GM19452 (cell line): ENCODE measurements around the gene MYOZ1.
A peak's percentile ranks its signal among the peaks of the same experiment; 100 is the strongest.
"Not testable (repeated sequence)": the region's sequence is repeated elsewhere in the genome, so short reads cannot be mapped to it uniquely, and the experiment has no call there.

Source experiments
- ATAC-seq: cut with Tn5 transposase; IDR thresholded peaks from one replicate; pipeline ENCODE4 v1.9.1; 2021; ENCODE audit not compliant: unreplicated experiment

The MYOZ1 gene

DNA sequence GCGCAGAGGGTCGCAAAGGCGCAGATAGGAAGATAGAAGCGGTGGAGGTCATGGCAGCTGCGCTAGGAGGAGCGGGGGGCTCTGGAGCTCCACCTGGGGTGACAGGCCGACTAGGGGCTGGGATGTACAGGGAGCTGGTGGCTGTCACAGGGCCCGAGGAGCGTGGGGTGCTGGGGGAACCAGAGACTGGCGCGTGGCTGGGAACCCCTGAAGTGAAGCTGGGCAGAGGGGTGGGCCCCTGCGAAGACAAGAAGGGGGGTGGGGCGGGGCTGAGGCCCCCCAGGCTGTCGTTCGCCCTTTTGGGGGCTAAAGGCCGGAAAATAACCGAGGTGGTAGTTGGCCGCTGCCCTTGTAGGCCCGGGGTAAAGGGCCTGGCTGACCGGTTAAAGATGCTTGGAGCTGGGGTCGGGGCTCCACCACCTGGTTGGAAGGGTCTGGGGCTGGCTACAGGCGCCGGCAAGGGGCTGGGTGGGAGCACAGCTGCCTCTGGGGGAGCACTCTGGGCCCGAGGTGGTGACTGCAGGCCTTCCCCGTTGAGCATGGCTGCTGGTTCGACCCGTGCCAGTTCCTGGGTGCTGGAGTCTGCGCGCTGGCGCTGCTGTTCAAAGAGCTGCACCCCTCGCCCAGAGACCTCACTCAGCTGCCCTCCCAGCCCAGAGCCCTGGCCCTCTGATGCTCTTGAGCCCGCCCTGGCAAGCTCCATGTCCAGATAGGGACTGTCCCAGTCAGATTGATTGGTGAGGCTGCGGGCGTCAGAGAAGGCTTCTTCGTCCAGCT is 6.8 kb upstream of the MYOZ1 start:
- ATAC-seq = no peak

DNA sequence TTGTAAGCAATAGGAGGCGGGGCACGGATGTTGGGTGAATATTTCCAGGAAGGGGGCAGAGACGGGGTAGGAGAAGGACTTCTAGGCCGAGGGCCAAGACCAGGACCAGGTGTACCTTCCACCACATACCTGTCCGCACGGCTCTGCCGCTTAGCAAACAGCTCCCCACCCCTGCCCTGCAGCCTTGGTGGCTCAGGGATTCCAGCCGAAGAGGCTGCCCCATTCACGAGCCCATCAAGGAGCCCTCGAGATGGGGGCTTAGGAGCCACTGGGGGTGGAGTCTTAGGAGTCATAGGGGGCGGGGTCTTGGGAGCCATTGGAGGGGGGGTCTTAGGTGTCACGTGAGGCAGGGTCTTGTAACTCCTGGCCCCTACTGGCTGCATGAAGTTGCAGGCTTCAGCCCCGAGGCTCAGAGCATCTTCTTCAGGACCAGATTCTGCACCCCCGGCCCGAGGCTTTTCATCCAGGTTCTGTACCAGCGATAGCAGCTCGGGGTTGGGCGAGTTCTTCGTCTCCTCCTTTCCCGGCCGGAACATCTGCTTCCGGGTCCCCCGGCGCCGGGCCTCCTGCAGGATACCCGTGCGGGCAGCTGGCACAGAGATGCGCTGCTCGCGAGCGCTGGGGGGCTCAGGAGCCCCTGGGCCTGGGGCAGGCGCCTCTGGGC is 6.1 kb upstream of the MYOZ1 start:
- ATAC-seq = no peak

DNA sequence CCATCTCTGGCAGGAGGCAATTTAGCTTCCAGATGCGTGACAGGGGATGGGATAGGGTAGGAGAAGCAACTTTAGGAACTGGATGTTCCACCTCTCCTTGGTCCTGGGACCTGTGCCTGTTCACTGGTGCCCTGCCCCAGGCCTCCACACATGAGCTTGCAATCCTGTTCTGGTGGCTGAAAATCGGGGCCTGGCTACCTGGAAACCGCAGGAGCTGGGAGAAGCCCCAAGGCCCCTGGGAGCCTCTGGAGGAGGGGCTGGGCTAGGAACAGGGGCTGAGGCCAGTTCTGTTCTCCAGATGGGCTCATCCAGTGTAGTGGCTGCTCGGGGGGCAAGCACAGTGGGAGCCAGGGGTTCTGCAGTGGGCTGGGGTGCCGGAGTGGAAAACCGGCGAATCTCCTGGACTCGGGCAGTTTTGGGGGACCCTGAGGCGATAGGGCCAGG is 5.3 kb upstream of the MYOZ1 start:
- ATAC-seq = no peak

DNA sequence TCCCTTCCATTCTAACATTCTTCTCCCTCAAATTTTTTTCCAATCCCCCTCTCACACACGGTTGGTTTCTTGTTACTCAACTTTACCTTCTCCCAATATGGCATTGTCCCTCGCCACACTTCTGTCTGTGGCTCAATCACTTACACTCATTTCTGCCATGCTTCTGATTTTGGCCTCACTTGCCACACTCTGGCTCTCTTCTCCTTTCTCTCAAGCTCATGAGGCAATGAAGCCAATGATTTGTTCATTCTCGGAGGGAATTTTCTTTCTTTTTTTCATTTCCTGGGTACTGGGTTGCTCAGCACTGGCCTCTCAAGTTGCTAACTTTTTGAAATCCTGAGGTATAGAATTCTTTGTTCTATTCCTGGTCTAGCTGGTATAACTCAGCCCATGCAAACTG is 4.0 kb upstream of the MYOZ1 start:
- ATAC-seq = no peak

DNA sequence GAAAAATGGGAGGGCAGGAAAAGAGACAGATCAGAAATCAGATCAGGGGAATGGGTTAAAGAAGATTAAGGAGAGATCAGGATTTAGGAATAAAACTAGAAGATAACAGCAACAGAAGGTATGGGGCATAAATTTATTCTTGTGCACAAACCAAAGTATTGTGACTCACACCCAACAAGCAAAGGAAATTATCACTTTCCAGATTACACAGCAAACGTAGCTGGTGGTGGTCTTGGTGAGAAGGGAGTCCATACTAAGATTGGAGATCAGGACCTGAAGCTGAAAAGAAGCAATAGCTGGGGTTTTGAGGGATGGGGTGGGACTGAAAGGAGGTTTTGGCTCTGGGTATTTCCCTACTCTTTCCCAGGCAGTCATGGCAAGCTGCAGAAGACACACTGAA is 3.5 kb upstream of the MYOZ1 start:
- no peak for ATAC-seq

DNA sequence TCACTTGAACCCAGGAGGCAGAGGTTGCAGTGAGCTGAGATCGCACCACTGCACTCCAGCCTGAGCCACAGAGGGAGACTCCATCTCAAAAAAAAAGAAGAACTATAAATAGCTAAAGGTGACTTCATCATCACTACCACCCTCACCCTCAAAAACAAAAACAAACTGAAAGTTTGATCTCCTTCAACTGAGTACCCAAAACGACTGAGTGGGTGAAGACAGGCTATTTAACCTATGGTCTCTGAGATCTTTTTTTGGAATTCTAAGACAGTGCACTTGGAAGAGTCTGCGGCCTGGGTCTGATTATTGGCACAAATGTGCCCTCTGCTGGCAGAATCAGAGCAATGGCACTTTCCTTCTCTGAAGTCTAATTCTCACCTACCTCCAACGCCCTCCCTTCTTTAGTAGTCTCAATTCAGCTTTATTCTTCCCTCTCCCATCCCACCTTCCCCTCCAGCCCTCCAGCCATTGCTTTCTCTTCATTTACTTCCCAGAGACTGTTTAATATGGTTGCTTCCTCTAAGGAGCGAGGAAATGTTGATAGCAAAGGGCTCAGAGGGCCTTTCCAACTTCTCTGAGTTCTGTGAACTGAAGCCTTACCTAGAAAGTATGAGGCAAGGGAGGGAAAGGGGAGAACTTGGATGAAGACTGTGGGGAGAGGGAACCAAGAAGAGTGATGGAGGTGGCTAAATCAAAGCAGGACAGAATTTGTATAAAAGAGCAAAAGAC is 2.9 kb upstream of the MYOZ1 start:
- no peak for ATAC-seq

DNA sequence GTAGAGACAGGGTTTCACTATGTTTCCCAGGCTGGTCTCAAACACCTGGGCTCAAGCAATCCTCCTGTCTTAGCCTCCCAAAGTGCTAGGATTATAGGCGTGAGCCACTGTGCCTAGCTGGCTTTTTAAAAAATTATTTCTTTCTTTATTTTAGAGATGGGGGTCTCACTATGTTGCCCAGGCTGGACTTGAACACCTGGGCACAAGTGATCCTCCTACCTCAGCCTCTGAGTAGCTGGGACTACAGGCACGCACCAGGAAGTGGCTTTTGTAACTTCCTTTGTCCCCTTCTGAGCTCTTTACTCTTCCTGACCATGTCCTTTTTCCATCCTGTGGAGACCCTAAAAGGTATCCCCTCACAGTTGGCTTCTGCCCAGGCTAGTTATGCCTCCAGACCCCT is 2.1 kb upstream of the MYOZ1 start:
- no peak for ATAC-seq

DNA sequence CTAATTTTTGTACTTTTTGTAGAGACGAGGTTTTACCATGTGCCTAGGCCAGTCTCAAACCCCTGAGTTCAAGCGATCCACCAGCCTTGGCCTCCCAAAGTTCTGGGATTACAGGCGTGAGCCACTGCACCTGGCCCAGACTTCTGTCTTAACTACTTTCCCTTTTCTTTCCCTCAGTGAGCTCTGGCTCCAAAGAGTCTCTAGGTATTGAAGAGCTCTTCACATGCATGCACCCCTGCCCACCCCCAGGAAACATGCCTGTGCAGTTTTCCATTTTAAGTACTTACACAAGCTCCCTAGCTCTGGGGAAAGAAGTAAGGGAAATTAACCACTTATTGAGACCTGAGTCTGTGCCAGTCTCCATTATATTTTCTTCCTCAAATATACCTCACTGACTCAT is 2.0 kb downstream of the MYOZ1 start:
- no peak for ATAC-seq

DNA sequence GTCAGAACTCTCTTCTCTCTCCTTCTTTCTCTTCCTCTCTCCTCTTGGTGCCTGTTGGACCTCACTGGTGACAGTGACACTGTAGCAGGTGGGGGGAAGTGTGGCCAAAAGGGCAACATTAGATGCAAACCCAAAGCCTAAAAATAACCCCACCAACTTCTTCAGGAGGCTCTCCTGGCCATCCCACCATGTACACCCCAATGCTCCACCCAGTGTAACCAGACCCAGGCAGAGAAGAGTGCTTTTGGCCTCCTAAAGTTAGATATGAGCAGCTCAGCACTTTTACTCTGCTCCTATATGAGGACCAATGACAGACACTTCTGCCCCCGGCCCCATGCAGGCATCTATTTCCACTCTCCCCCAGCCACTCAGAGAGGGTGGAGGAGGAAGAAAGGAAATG is 5.5 kb downstream of the MYOZ1 start:
- ATAC-seq = no peak

DNA sequence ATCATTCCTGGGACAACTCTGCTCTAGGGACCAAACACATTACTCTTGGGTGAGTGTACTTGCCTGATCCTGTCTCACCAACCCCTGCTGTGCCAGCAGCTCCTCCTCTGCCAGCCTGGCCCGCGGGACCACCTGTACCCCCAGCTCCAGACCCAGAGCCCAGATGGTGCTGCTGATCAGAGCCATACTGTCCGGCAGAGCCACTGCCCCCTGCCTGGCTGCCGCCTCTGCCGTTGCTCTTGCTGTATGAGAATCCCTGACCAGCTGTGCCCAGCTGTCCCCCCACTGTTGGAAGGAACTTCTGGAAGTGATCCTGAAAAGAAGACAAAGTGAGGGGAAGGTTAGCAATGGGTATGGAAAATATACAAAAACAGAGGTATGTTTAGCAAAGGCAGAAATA is 6.9 kb downstream of the MYOZ1 start:
- no peak for ATAC-seq

DNA sequence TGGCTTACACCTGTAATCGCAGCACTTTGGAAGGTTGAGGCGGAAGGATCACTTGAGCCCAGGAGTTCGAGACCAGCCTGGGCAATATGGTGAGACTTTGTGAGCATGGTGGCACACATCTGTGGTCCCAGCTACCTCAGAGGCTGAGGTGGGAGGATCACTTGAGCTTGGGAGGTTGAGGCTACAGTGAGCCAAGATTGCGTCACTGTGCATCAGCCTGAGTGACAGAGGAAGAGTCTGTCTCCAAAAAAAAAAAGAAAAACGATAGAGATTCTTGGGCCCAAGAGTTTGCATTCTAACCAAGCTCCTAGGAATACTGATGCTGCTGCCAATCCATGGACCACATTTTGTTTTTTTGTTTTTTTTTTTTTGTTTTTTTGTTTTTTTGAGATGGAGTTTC is 12.1 kb downstream of the MYOZ1 start:
- ATAC-seq = no peak

DNA sequence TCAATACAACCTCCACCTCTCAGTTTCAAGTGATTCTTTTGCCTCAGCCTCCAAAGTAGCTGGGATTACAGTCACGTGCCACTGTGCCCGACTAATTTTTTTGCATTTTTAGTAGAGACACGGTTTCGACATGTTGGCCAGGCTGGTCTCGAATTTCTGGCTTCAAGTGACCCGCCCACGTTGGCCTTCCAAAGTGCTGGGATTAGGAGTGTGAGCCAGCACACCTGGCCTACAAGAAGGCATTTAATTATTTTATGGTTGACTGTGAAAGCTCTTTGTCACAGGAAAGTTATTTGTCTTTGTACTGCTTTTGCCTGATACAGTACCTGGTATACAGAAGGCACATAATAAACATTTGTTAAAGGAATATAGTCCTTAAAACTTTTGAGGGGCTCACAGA is 12.9 kb downstream of the MYOZ1 start:
- no peak for ATAC-seq

DNA sequence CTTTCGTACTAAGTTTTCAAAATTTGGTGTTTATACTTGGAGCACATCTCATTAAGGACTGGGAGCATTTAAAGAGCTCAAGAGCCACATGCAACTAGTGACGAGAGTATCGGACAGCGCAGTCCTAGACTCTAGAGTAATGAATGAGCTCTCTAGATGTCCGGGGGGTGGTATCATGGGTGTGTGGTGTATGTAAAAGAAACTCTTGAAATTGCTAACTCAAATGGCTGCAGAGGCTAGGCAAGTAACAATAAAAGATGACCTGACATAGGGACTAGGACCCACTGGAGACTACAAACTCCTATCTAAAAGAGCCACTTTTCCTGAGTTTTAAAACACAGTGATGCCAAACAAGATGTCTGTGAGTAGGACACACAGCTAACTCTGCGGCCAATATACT is 14.0 kb downstream of the MYOZ1 start:
- no peak for ATAC-seq

DNA sequence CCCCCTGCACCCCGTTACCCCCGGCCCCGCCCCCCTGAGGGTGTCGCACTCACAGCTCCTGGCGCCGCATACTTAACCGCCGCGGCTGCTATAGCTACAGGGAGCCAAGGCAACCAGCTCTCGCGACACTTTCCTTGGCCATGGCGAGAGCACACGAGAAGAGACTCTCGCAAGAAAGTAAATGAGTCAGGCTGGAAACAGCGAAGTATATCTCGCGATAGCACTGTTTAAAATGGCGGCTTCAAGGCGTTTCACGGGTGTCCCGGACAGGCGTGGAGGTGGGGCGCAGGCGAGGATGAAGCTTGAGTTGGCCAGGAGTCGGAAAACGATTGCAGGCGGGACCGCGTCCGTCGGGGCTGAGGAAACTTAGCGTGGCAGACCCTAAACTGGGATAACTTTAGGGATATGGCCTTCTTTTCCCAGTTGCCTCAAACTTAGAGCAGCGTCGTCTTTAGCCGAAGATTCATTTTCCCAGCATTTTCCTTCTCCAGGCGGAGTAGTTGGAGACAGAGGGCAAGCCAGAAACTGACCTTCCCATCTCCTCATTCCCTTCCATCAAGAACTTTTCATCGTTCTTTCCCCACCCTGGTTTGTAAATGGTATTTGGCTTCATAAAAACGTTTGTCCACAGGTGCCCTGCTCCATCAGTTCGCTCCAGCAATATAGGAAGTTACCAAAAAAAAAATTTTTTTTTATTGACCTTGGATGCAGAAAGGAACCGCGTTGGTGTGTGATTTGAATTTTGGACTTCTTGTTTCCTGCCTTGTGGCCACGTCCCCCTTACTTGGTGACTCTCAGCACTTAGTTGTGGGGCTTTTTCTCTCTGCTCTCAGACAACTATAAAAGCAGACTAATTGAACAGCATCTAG is 15.2 kb downstream of the MYOZ1 start:
- peak; percentile 98 for ATAC-seq

DNA sequence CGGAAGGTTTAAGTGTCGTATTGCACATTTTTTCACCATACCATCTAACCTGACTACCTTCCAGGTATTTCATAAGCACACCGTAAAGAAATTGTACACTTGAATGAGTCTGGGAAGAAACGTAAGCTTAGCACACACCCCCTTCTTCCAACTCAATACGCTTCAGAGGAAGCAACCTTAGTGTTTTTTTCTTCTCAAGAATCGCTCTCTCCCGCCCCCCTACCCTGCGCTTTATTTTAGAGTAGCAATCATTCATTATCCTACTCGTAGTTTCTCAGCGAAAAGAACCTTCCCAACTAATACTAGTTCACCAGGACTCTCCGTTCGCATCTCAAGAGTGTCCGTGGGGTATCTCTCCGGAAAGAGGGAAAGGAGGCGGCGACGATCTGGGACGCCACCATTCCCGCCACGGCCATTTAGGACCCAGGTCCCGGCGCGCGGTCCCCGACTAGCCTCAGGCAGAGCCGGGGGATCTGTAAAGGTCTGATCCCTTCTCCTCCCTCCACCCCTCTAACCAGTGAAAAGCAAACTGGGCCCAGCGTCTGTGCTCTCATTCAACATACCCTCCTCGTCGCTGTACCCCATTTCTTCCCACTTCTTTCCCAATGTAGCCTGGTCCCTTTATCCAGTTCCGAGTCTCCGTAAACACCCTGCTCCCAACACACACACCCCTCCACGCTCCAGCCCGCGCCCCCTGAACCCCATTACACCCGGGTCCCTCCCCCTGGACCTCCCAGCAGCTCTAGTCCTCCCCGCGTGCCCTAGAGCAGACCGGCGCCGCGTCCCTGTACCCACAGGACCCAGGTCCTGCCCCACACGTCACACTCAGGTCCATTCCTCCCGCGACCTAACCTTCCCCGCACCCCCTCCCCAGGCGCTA is 16.0 kb downstream of the MYOZ1 start:
- ATAC-seq = peak; percentile 32

DNA sequence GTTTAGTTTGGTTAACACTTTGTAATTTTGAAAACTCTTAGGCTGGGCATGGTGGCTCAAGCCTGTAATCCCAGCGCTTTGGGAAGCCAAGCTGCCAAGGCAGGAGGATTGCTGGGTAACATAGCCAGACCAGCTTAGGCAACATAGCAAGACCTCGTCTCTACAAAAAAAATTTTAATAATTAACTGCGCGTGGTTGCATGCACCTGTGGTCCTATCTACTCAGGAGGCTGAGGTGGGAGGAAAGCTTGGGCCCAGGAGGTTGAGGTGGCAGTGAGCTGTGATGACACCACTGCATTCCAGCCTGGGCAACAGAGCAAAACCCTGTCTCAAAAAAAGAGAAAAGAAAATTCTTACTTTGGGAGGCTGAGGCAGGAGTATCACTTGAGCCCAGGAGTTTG is 18.2 kb downstream of the MYOZ1 start:
- no peak for ATAC-seq

DNA sequence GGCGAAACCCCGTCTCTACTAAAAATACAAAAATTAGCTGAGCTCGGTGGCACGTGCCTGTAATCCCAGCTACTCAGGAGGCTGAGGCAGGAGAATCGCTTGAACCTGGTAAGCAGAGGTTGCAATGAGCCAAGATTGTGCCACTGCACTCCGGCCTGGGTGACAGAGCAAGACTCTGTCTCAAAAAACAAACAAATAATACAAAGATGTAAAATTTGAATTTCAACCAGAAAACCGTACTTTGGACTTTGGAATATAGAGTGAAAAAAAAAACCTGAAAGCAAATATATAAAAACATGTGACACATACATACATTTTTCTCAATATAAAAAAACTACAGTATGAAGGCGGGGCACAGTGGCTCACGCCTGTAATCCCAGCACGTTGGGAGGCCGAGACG is 20.3 kb downstream of the MYOZ1 start:
- not testable (repeated sequence) for ATAC-seq

DNA sequence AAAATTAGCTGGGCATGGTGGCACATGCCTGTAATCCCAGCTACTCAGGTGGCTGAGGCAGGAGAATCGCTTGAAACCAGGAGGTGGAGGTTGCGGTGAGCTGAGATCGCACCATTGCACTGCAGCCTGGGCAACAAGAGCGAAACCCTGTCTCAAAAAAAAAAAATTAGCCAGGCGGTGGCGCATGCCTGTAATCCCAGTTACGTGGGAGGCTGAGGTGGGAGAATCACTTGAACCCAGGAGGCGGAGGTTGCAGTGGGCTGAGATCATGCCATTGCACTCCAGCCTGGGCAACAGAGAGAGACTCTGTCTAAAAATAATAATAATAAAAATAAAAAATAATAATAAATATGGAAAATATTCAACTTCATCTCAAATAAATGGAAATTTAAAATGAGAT is 24.1 kb downstream of the MYOZ1 start:
- not testable (repeated sequence) for ATAC-seq

DNA sequence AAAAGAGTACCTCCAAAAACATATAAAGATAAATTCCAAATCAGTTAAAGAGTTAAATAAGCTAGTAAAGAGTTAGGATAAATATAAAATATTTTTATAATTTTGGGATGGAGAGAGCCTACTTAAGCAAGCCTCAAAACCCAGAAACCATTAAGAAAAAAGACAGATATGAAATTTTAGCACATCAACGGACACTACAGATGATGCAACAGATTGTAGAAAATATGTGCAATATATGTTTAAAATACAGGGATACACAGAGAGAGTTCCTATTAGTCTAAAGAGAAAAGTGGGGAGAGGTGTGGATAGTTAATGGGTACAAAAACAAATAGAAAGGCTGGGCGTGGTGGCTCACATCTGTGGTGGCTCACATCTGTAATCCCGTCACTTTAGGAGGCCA is 26.6 kb downstream of the MYOZ1 start:
- ATAC-seq = no peak

DNA sequence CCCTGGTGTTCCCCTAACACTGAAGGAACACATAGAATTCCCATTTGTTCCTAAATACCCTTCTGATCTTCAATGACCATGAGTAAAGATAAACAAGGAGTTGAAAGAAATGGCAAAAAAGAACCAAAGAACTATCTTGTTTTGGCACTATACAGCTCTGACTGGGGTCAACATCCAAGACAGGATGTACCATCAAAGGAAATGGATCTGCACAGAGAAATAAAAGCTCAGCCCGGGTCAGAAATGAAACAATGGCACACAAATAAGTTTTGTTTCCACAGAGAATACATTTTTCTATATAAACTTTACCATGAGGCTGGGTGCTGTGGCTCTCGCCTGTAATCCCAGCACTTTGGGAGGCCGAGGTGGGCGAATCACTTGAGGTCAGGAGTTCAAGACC is 32.2 kb downstream of the MYOZ1 start:
- no peak for ATAC-seq
